A172 (cell line): ENCODE results near the gene CD34. TPM values are rescaled to one million over a fixed set of nuclear protein-coding genes. Genes with fewer than 3 reads are reported as not detected.

Source experiments
- DNase-seq: peaks from one replicate; pipeline ENCODE4 v3.0.0-alpha.2; 2015; ENCODE audit warnings: low spot score
- total RNA-seq: library from RNA; depleted of rRNA; stranded (reverse); fragments of >200 nt; shearing (Covaris generic); gene quantifications from 2 replicates; pipeline ENCODE4 v1.2.3, GENCODE V29; 2014

The CD34 gene
- total RNA-seq, 1 experiment from 2014 or later, result 0.76 TPM

DNA sequence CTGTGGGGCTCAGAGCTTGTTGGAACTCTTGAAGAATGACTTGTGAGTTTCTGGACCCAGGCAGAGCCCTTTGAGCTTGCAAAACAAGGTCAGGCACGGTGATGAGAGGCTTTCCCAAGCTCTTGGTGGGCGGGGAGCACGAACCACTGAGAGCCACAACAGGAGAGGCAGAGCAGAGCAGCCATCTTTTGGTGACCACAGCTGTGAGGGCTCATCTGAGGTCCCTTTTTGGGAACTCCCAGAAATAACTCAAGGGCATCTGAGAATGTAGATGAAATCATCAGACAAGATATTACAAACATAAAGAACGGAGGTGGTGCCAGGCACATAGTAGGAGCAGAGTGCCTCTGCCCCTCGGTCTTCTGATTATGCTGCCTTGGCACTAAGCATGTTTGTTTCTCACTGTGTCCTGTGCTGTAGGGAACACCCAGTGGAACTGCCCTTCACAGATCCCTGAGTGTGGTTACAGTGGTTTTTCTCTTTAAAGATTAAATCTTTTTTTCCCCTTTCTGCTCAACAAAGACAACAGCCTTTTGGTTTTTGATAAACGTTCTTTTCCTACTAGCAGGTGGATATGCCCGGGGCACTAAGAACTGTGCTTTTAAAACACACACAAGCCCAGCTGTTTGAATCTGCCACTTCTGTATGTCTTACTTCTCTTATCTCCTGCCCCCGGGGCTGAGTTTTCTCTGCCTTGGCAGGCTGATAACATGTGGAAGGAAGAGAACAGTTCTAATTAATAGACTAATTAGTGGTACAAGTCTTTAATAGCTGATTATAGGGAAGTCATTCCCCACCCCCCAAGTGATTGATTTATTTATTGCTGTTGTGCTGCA, 37.7 kb downstream of the CD34 start:
- no peak for DNase-seq

GRCh38 chr1:207872621-207873020, 38.3 kb downstream of the CD34 start:
- DNase-seq, result no peak

DNA sequence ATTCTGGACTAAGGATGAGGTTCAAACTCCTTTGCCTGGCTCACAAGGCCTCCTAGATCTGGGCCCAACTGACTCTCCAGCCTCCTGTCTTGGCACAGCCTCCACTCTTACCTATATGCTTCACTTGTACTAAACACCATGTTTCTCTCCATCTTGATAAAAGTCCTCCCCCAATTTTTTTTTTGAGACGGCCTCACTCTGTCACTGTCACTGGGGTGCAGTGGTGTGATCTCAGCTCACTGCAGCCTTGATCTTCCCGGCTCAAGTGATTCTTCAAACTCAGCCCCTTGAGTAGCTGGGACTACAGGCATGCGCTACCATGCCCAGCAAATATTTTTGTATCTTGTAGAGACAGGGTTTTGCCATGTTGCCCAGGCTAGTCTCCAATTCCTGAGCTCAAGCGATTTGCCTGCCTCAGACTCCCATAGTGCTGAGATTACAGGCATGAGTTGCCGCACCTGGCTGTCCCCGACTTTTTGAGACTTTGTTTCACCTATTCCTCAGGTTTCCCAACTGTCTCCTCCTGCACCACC, 39.7 kb downstream of the CD34 start:
- no peak for DNase-seq

DNA sequence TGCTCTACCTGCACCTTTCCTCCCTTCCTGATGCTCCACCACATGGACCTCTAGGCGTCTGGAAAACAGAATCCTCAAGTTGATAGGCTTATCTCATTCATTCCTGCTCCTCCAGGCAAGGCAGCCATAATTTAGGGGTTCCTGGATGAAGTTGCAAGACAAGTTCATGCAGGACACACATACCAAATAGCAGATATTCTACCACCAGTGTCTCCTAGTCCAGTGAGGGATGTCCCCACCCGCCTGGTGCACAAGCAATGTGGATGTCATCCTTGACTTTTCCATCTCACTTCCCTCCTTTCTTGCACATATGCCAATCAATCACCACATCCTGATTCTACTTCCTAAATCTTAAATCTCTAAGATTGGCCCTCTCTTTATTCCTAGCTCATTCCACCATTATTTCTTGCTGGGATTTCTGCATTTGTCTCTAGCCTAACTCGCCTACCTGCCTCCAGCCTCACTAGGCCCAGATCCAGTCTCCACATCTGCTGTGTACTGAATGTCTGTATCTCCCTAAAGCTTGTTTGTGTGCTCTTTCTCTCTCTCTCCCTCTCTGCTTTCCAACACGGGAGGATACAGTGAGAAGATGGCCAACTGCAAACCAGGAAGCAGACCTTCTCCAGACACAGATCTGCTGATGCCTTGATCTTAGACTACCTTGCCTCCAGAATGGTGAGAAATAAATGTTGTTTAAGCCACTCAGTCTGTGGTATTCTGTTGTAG, 40.5 kb downstream of the CD34 start:
- no peak for DNase-seq

DNA sequence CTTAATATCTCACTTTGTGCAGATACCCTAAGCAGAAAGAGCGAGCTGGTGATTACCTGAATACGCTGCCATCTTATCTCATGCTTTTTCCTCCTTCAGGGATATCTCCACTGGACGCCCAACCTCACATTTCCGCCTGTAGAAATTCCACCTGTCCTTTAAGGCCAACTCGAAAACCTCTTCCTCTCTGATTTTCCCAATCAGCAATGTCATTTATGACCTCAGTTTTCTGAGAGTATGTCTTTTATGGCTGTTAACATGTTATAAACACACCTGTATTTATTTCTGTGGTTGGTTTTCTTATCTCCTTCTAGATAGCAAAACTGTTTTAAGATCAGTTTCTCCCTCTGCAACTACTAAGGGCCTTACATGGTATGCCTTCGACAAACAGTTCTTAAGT, 41.1 kb downstream of the CD34 start:
- DNase-seq, result no peak

GRCh38 chr1:207868774-207869721, 41.9 kb downstream of the CD34 start:
- peak; percentile 57 for DNase-seq

DNA sequence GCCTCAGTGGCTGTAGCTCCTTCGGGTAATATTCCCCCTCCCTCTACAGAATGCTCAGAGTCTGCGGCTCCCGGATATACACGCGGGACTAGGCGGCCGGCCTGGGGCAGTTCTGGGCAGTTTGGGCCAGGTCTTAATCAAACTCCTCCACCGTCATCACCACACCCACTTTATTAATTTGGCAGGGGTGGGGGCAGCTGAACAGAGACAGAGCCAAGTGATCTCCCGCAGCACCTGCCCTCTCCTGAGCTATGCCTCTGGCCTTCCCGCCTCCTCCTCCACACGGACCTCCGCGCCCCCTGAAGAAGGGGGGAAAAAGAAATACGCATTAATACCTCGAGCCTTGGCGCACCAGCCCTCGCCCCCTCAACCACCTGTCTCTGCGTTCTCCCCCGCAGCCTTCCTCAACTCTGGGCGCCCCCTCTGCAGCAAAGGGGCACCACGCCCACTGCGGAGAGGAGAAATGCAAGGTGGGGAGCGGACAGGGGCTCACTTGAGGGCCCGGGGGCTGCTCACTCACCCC, 42.6 kb downstream of the CD34 start:
- peak; percentile 19 for DNase-seq

- no peak for DNase-seq
Measured at GRCh38 chr1:207867136-207868109, 43.5 kb downstream of the CD34 start.

- no peak for DNase-seq
Measured at GRCh38 chr1:207866471-207867135, 44.3 kb downstream of the CD34 start.

GRCh38 chr1:207863893-207864535, 46.9 kb downstream of the CD34 start:
- no peak for DNase-seq

DNA sequence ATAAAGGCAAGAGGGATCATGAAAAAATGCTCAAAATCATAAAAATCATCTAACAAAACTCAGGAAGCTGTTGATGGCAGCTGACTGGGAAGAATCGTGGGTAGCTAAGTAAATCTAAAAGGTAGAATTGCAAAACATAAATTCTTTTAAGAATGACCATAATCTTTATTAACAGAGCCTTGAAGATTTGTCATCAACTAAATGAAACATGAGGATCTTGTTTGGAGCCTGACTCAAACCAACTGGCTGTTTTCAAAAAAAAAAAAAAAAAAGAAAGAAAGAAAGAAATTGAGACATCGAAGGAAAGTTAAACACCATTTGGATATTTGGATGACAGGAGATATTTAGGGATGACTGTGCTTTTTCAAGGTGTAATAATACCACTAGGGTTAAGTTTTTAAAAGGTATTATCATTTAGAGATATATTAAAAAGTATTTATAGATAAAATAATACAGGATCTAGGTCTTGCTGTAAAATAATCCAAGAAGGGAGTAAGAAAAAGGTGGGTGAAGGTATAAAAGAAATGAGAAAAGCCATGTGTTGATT, 48.6 kb downstream of the CD34 start:
- no peak for DNase-seq

- no peak for DNase-seq
Measured at GRCh38 chr1:207861442-207862177, 49.3 kb downstream of the CD34 start.

DNA sequence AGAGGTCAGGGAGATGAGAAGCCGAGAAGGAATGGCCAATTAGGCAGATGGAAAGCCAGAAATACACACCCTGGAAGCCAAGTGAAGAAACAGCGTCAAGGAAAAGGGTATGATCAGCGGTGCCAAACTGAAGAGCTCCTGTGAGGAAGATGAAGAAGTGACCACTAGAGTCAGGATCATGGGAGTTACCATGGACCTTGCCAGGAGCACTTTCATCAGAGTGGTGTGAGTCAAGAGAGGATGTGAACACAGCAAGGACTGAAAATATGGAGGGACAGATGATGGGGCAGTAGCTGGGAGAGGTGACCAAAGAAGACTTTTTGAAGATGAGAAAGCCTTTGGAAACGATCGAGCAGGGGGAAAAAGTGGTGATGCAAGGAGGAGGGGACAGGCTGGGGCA, 50.4 kb downstream of the CD34 start:
- DNase-seq, result no peak

- DNase-seq, result no peak
Measured at GRCh38 chr1:207858806-207859205, 52.1 kb downstream of the CD34 start.

- no peak for DNase-seq
Measured at GRCh38 chr1:207858281-207858680, 52.6 kb downstream of the CD34 start.

DNA sequence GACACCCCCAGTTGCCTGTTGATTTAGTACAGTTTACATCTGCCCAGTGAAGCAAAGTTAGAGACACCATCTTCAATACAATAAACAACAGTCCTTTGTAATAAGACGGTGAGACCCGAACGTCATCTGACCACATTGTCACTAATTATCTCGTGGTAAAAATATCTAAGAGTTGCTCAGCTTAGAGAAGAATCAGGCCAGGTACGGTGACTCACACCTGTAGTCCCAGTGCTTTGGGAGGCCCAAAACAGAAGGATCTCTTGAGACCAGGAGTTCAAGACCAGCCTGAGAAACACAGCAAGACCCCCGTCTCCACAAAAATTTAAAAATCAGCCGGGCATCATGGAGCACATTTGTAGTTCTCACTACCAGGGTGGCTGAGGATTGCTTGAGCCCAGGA, 53.5 kb downstream of the CD34 start:
- no peak for DNase-seq

DNA sequence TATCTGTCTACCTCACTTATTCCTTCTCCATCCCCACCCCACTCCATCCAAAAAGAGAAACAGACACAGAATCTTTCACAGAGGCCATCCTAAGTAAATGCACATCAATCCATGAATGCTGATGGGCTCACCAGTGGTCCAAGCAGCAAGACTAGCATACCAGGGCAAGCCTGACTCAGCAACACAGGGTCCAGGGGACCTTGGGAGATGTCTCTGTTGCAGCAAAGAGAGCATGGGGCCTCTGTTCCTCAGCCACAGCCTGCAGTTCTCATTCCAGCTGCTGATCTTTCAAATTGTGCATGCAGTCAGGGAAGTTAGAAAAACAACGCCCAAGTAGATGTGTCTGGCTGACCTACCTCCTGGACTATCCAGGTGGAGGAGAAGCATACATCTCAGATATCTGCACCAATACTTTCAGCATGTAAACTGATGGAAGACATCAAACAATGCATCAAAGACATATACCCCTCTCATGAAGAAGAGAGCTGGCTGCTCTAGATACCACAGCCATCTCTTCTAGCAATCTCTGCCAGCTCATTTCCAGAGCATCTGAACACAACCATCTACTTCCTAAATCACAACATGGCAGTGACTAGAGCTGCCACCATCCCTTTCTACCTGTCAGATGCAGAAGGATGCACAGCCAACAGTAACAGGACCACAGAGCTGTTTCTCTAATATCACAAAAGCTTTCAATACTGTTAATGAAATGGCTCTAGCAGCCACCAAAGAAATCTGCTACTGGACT, 54.5 kb downstream of the CD34 start:
- DNase-seq, result no peak

- DNase-seq, result no peak
Measured at GRCh38 chr1:207854001-207854400, 56.9 kb downstream of the CD34 start.
